RWPE2 (cell line): ENCODE data around the gene KLLN.
"Not testable (repeated sequence)": the region's sequence is repeated elsewhere in the genome, so short reads cannot be mapped to it uniquely, and the experiment has no call there.

ENCODE experiments used
- ATAC-seq: fragments of 200-7000 bp; cut with Tn5 transposase; 3 replicates; pipeline ENCODE4 v1.9.1; 2021; ENCODE audit warnings: low read depth
- DNase-seq: peaks from one replicate; pipeline ENCODE4 v3.0.0-alpha.2; 2020; ENCODE audit warnings: low spot score
- H3K27ac ChIP-seq: fragments of 450-650 bp; 2 replicates; pipeline ENCODE4 v1.5.1; 2017; ENCODE audit warnings: mild to moderate bottlenecking; ENCODE audit not compliant: poor library complexity, severe bottlenecking
- H3K27me3 ChIP-seq: fragments of 250-450 bp; sonication (Bioruptor Pico); 2 replicates; pipeline ENCODE4 v1.5.1; 2021; ENCODE audit warnings: mild to moderate bottlenecking, moderate library complexity; ENCODE audit not compliant: insufficient read depth, poor library complexity, severe bottlenecking
- H3K36me3 ChIP-seq: fragments of 250-450 bp; sonication (Bioruptor Pico); 2 replicates; pipeline ENCODE4 v1.5.1; 2020; ENCODE audit warnings: low read depth, mild to moderate bottlenecking, moderate library complexity
- H3K4me1 ChIP-seq: fragments of 250-450 bp; sonication (Bioruptor Pico); 2 replicates; pipeline ENCODE4 v1.5.1; 2021; ENCODE audit warnings: mild to moderate bottlenecking, moderate library complexity; ENCODE audit not compliant: insufficient read depth, poor library complexity, severe bottlenecking
- H3K4me3 ChIP-seq: fragments of 250-450 bp; sonication (Bioruptor Pico); 2 replicates; pipeline ENCODE4 v1.5.1; 2021; ENCODE audit warnings: mild to moderate bottlenecking, moderate library complexity; ENCODE audit not compliant: severe bottlenecking
- H3K9me3 ChIP-seq: fragments of 250-450 bp; sonication (Bioruptor Pico); 2 replicates; pipeline ENCODE4 v1.5.1; 2021; ENCODE audit warnings: mild to moderate bottlenecking, moderate library complexity; ENCODE audit not compliant: severe bottlenecking
- TF ChIP-seq, protein P1 (sequence below): fragments of 450-650 bp; IDR thresholded peaks from one replicate; pipeline ENCODE4 v1.5.1; 2017; ENCODE audit warnings: mild to moderate bottlenecking, moderate library complexity; ENCODE audit not compliant: poor library complexity, severe bottlenecking

The KLLN gene

DNA sequence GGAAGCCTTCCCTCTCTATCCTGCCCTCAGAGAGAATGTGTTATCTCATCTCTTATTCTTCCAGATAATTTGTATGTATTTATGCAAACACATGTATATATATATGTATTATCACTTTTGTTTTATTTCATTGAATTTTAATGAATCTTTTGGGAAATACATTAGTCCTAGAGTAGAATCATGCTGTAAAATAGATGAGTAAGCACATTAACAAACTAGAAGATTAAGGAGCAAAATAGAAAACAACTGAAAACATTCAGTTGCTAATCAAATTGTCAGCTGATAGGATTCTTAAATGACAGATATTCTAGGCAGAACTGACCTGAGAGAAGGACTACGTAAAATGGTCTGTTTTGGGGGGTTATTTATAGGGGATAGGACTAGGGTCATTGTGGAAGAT is 11.2 kb downstream of the KLLN start:
- DNase-seq, result no peak
- Histone ChIP-seq H3K27ac (no peak overlapping the region), H3K9me3 (no peaks in the 10 kb centered on the region), H3K27me3 (no peaks in the 10 kb centered on the region), H3K4me1 (peaks cover 9% of the 10 kb centered on the region), H3K4me3 (no peak overlapping the region), H3K36me3 (no peaks in the 10 kb centered on the region)
- TF ChIP-seq, protein P1, sequence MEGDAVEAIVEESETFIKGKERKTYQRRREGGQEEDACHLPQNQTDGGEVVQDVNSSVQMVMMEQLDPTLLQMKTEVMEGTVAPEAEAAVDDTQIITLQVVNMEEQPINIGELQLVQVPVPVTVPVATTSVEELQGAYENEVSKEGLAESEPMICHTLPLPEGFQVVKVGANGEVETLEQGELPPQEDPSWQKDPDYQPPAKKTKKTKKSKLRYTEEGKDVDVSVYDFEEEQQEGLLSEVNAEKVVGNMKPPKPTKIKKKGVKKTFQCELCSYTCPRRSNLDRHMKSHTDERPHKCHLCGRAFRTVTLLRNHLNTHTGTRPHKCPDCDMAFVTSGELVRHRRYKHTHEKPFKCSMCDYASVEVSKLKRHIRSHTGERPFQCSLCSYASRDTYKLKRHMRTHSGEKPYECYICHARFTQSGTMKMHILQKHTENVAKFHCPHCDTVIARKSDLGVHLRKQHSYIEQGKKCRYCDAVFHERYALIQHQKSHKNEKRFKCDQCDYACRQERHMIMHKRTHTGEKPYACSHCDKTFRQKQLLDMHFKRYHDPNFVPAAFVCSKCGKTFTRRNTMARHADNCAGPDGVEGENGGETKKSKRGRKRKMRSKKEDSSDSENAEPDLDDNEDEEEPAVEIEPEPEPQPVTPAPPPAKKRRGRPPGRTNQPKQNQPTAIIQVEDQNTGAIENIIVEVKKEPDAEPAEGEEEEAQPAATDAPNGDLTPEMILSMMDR, result no peak
- no peak for ATAC-seq

DNA sequence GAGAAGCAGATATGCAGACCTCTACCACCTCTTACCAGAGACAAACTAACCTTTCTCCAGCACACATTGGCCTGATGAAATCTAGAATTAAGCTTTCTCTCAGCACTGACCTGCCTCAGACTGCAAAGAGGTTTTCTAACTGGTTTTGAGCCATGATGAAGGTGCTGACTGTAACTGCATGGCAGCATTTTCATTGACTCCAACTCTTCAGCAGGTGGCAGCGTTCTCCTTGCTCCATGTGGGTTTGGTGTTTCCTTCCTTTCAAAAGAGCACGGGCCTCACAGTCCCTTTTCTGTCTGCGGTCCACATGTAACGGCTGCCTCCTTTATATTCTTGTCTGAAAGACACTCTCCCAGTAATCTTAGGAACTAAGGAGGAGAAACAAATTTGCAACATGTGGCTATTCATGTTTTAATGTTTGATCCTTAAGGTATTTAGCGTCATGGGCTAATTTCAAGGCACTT is 12.6 kb downstream of the KLLN start:
- Histone ChIP-seq H3K9me3 (no peaks in the 10 kb centered on the region), H3K36me3 (no peaks in the 10 kb centered on the region), H3K27me3 (no peaks in the 10 kb centered on the region), H3K27ac (no peak overlapping the region), H3K4me3 (no peak overlapping the region), H3K4me1 (peaks cover 18% of the 10 kb centered on the region)
- ATAC-seq (peak; percentile 67; the same call in 2 of the 3 replicates), DNase-seq (no peak)
- TF ChIP-seq, protein P1, result peak; percentile 74

DNA sequence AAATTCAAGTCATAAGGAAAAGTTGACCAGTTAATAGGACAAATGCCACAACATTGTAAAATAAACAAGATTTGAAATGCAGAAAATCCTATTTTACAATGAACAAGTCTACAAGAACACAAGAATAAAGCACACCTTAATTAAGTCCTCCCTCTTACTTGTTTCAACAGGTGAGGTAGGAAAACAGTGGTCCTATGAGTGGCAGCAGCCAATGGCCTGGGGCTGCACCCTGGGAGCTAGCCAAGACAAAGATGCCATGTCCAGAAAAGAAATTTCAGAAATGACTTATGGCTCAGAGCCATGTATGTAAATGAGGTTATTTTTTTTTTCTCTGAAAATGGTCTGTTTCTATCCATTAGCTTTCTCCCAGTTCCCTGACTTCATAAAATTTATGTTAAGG is 14.3 kb downstream of the KLLN start:
- Histone ChIP-seq H3K36me3 (no peaks in the 10 kb centered on the region), H3K27ac (no peak overlapping the region), H3K4me3 (no peak overlapping the region), H3K27me3 (no peaks in the 10 kb centered on the region), H3K4me1 (peaks cover 33% of the 10 kb centered on the region), H3K9me3 (no peaks in the 10 kb centered on the region)
- TF ChIP-seq, protein P1, result no peak
- no peak for ATAC-seq
- DNase-seq, result no peak

DNA sequence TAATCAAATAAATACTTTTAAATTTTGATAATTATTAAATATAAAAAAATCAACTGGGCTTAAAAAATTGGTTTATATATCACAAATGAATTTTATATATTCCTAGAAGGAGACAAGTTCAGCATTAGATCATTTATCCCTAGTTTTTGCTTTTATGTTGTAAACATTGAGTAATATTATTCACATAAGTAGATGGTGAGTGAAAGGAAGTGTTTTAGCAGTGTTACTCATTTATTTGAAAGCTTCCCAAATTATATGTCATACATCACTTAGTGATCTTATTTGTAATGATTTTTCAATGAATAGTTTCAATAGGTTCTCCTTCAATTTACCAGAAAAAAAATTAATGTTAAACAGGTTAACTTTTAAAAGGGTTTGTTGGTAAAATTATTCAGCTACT is 15.8 kb downstream of the KLLN start:
- TF ChIP-seq, protein P1, result no peak
- Histone ChIP-seq H3K27me3 (no peaks in the 10 kb centered on the region), H3K4me1 (peaks cover 44% of the 10 kb centered on the region), H3K9me3 (no peaks in the 10 kb centered on the region), H3K36me3 (no peaks in the 10 kb centered on the region), H3K4me3 (no peak overlapping the region), H3K27ac (no peak overlapping the region)
- no peak for DNase-seq
- no peak for ATAC-seq

DNA sequence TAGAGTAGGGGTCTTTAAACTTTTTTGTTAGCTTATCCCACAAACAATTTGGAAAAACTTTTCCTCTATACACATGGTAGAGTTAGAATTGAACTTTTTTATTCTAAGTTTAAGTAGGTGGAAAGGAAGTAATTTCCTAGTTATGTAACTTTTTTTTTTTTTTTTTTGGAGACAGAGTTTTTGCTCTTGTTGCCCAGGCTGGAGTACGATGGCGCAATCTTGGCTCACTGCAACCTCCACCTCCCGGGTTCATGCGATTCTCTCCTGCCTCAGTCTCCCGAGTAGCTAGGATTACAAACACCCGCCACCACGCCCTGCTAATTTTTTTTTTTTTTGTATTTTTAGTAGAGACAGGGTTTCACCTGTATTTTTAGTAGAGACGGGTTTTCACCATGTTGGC is 16.6 kb downstream of the KLLN start:
- H3K27me3 ChIP-seq, H3K27ac ChIP-seq, H3K36me3 ChIP-seq, DNase-seq, H3K9me3 ChIP-seq, ATAC-seq, H3K4me3 ChIP-seq: not testable (repeated sequence)
- peaks cover 46% of the 10 kb centered on the region for H3K4me1 ChIP-seq
